Neural cell (in vitro differentiated cells): ENCODE data around the gene MERTK.

ENCODE experiments used
- CTCF ChIP-seq: fragments of 450-650 bp; IDR thresholded peaks from 2 replicates; pipeline ENCODE4 v1.5.1; 2014; ENCODE audit warnings: antibody characterized with exemption, mild to moderate bottlenecking, moderate library complexity; ENCODE audit not compliant: poor library complexity, severe bottlenecking
- EP300 ChIP-seq: fragments of 450-650 bp; conservative IDR thresholded peaks from 2 replicates; pipeline ENCODE4 v1.6.1; 2014; ENCODE audit warnings: antibody characterized with exemption, mild to moderate bottlenecking, moderate library complexity; ENCODE audit not compliant: poor library complexity, severe bottlenecking

GRCh38 chr2:111984213-111984604, 85.8 kb downstream of the MERTK start:
- TF ChIP-seq EP300 (no peak), CTCF (no peak)
